ENCODE results near the gene GALNT18. TPM values are rescaled to one million over a fixed set of nuclear protein-coding genes. Genes with fewer than 3 reads are reported as not detected.

GALNT18 gene
- total RNA-seq, 2 experiments from 2014 or later: 6.8 to 7.4 TPM

GRCh38 chr11:11428714-11429113 is 193.1 kb downstream of the GALNT18 start:
- no peak overlapping the region for H3K27ac Mint-ChIP-seq
- no peak overlapping the region for H3K4me3 Mint-ChIP-seq
- ATAC-seq: no peak
- H3K36me3 Mint-ChIP-seq (ENCODE audit: low read depth): no peaks in the 10 kb centered on the region
- no peak for TF ChIP-seq CTCF (IDR thresholded peaks at IDR 0.05)
- H3K4me1 Mint-ChIP-seq (ENCODE audit: low read depth): no peaks in the 10 kb centered on the region
- POLR2A ChIA-PET: no interaction called here
- no peak for DNase-seq
- H3K27me3 Mint-ChIP-seq: no peaks in the 10 kb centered on the region
- intact Hi-C loops (cut with micrococcal nuclease): no loop called here
- CTCF ChIA-PET: no interaction called here
- no peaks in the 10 kb centered on the region for H3K9me3 Mint-ChIP-seq

- H3K9me3 Mint-ChIP-seq: no peaks in the 10 kb centered on the region
- TF ChIP-seq CTCF (IDR thresholded peaks at IDR 0.05): no peak
- no peak overlapping the region for H3K27ac Mint-ChIP-seq
- DNase-seq: no peak
- no peaks in the 10 kb centered on the region for H3K36me3 Mint-ChIP-seq (ENCODE audit: low read depth)
- CTCF ChIA-PET: no interaction called here
- no peaks in the 10 kb centered on the region for H3K27me3 Mint-ChIP-seq
- ATAC-seq: no peak
- no peaks in the 10 kb centered on the region for H3K4me1 Mint-ChIP-seq (ENCODE audit: low read depth)
- H3K4me3 Mint-ChIP-seq: no peak overlapping the region
- intact Hi-C loops (cut with micrococcal nuclease): no loop called here
- POLR2A ChIA-PET: no interaction called here
Measured at GRCh38 chr11:11427542-11427941, 194.3 kb downstream of the GALNT18 start.

GRCh38 chr11:11427140-11427539 is 194.7 kb downstream of the GALNT18 start:
- intact Hi-C loops (cut with micrococcal nuclease): no loop called here
- ATAC-seq: no peak
- no peaks in the 10 kb centered on the region for H3K4me1 Mint-ChIP-seq (ENCODE audit: low read depth)
- no peak for TF ChIP-seq CTCF (IDR thresholded peaks at IDR 0.05)
- H3K27ac Mint-ChIP-seq: no peak overlapping the region
- POLR2A ChIA-PET: no interaction called here
- H3K9me3 Mint-ChIP-seq: no peaks in the 10 kb centered on the region
- CTCF ChIA-PET: no interaction called here
- no peak overlapping the region for H3K4me3 Mint-ChIP-seq
- no peak for DNase-seq
- no peaks in the 10 kb centered on the region for H3K36me3 Mint-ChIP-seq (ENCODE audit: low read depth)
- H3K27me3 Mint-ChIP-seq: no peaks in the 10 kb centered on the region

GRCh38 chr11:11426226-11426952 is 195.4 kb downstream of the GALNT18 start:
- intact Hi-C loops (cut with micrococcal nuclease): no loop called here
- ChIA-PET CTCF (no interaction called here), POLR2A (no interaction called here)
- Mint-ChIP-seq H3K27me3 (no peaks in the 10 kb centered on the region), H3K4me1 (ENCODE audit: low read depth) (no peaks in the 10 kb centered on the region), H3K9me3 (no peaks in the 10 kb centered on the region), H3K4me3 (no peak overlapping the region), H3K36me3 (ENCODE audit: low read depth) (no peaks in the 10 kb centered on the region), H3K27ac (no peak overlapping the region)
- TF ChIP-seq CTCF (IDR thresholded peaks at IDR 0.05): no peak
- no peak for DNase-seq
- no peak for ATAC-seq

- ATAC-seq (no peak), DNase-seq (no peak)
- TF ChIP-seq CTCF (IDR thresholded peaks at IDR 0.05): no peak
- H3K27ac Mint-ChIP-seq: no peak overlapping the region
- no peaks in the 10 kb centered on the region for H3K9me3 Mint-ChIP-seq
- CTCF ChIA-PET: no interaction called here
- H3K36me3 Mint-ChIP-seq (ENCODE audit: low read depth): no peaks in the 10 kb centered on the region
- no peaks in the 10 kb centered on the region for H3K27me3 Mint-ChIP-seq
- H3K4me1 Mint-ChIP-seq (ENCODE audit: low read depth): no peaks in the 10 kb centered on the region
- no peak overlapping the region for H3K4me3 Mint-ChIP-seq
- intact Hi-C loops (cut with micrococcal nuclease): no loop called here
- POLR2A ChIA-PET: no interaction called here
Measured at GRCh38 chr11:11425806-11426205, 196.0 kb downstream of the GALNT18 start.
